GM19463 (cell line): ENCODE data around the gene CLCN3.
"Not testable (repeated sequence)": the region's sequence is repeated elsewhere in the genome, so short reads cannot be mapped to it uniquely, and the experiment has no call there.

Experiments used
- ATAC-seq: cut with Tn5 transposase; IDR thresholded peaks from one replicate; pipeline ENCODE4 v1.9.1; 2021; ENCODE audit warnings: mild to moderate bottlenecking, moderate library complexity; ENCODE audit not compliant: unreplicated experiment

The CLCN3 gene

GRCh38 chr4:169652535-169652934 lies 32.2 kb downstream of the CLCN3 start:
- ATAC-seq = no peak

- ATAC-seq = no peak
Measured at GRCh38 chr4:169655401-169655800, 35.0 kb downstream of the CLCN3 start.

DNA sequence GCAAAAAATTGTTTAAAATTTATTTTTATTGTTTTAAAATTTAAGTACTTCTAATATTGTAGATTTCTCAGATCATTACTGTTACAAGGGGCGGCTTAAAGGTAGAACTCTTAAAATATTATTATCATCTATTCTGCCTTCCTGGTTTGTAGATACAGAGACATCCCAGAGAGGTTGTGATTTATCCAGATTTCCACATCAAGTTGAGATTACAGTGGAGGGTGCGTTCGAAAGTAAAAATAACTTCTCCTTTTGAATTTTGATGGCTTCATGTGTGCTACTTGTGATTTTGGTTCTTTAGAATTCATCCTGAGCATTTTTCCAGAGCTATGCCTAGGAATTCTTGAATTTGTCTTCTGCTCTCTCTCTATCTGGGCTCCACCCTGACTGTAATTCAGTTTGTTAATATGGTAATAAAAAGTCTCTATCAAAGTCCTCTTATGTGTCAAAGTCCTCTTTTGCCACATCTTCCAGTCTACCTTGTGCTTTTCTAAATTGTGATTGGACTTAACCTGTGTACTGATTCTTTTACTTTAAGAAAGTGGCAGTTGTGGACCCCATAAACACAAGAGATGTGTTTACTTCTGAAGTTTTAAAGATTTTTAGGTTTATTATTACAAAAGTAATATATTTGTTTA lies 37.2 kb downstream of the CLCN3 start:
- no peak for ATAC-seq

DNA sequence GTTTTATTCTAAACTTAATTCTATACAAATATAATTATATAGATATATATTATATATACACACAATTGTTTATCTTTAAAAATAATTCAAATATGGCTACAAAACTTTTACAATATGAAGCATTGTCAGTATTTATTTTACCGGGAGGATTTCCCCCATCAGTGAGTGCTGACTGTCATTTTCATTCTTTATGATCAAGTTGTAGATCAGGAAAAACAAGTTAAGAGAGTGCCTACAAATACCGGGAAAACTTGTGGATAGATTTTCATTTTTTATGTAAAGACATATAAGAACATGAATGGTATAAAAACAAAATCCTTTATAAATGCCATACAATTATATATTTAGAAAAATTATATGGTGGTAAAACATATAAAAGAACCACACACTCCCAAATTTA lies 37.8 kb downstream of the CLCN3 start:
- ATAC-seq = no peak

DNA sequence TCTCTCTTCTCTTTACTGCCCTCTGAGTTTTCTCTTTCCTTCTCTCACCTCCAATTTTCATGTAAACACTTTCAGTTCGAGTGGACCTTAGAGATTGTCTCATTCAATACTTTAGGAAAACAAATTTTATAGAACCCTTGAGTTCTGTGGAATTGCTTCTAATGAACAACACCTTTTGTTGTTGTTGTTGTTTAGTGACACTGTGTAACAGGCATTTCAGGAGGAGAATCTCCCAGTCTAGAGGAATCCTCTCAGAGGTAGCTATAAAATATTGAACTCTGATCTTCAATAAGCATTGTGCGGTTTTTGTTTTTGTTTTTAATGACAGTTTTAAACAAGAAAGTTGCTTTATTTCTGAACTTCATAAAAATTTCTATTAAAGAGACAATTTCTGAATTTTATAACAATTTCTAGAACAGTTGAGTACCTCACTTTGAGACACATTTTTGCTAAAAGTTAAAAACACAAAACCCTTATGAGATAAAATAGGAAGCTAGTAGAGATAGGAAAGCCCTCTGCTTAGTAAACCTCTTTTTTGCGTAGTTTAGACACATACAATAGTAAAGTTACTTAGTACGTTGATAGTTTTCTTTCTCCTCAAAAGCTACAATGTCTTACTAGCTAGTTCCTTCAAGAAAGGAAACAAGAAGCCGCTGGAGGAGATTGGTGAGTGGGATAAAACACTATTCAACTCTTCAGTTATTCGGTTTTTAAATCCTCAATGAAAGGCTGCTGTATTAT lies 38.8 kb downstream of the CLCN3 start:
- no peak for ATAC-seq

DNA sequence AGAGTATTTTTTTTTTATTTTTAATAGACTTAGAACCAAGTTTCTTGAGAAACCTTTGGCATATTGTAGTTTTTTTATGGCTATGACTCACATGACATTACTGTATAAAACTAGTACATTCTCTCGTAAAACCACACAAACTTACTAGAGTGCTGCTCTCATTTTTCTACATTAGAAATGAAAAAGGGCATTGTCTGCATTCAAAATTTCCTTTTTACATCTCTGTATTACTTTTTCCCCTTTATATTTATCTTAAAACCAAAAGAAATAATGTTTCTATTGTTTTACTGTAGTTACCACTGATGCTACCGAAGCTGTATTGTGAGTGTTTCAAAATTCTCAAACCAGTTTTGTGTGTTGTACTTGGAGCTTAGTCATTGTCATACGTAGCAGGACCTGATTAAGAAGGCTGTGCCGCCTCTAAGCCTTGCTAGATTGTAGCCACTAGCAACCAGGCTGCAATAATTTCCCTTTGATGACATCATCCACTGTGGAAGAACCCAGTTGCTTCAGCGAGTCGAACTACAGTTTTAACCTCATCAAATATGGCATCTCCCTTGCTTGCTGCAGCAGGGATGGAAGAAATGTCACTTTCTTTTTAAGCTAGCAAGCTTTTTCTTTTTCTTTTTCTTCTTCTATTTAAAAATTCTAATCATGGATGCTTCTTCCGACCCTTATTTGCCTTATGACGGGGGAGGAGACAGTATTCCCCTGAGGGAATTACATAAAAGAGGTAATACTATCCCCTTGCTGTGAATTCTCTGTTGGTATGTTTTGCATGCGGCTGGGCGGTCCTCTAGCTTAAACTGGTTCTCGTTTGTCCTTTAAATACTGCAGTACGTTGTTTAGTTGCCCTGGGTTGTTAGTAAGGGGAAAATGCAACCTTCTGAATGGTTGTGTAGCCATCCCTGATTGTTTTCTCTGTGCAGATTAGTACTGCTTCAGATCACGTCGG lies 39.6 kb downstream of the CLCN3 start:
- ATAC-seq = peak; percentile 97

DNA sequence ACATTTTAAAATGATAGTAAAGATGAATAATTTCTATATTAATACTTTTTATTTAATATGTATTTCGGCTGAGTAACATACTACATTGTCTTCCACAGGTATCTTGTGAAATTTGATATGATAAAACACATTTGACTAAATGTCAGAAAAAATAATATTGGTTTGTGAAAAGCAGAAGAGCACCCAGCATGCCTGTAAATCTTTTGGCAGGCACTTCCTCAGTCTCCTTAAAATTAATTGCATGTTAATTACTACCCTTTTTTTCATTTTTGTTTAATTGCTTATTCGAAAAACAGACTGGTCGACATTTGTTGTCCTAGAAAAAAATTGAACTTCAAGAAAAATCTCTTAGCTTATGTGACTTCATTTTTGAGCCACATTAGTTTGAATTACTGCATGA lies 40.6 kb downstream of the CLCN3 start:
- no peak for ATAC-seq

- ATAC-seq = no peak
Measured at GRCh38 chr4:169661761-169662160, 41.4 kb downstream of the CLCN3 start.

DNA sequence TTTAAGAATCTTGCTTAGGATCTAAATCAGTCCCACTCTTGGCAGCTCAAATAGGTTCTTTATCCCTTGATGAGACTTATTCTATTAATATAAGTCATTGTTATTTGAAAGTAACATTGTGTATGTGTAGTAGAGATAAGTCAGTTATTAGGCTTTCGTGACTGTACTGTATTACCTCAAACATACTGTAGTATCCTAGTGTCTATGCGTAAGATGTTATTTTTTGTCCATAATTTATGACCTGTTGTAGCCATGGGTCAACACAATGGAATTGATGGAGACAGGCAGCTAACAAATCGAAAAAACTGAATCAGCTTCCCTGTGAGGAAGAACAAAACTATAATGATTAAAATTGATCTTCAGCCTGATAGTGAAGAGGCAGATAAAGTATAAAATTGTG lies 41.8 kb downstream of the CLCN3 start:
- ATAC-seq = no peak

- ATAC-seq = no peak
Measured at GRCh38 chr4:169663402-169663801, 43.0 kb downstream of the CLCN3 start.

GRCh38 chr4:169663831-169664230 lies 43.5 kb downstream of the CLCN3 start:
- no peak for ATAC-seq

- ATAC-seq = no peak
Measured at GRCh38 chr4:169664615-169665014, 44.2 kb downstream of the CLCN3 start.

GRCh38 chr4:169665046-169665737 lies 44.8 kb downstream of the CLCN3 start:
- ATAC-seq = no peak

DNA sequence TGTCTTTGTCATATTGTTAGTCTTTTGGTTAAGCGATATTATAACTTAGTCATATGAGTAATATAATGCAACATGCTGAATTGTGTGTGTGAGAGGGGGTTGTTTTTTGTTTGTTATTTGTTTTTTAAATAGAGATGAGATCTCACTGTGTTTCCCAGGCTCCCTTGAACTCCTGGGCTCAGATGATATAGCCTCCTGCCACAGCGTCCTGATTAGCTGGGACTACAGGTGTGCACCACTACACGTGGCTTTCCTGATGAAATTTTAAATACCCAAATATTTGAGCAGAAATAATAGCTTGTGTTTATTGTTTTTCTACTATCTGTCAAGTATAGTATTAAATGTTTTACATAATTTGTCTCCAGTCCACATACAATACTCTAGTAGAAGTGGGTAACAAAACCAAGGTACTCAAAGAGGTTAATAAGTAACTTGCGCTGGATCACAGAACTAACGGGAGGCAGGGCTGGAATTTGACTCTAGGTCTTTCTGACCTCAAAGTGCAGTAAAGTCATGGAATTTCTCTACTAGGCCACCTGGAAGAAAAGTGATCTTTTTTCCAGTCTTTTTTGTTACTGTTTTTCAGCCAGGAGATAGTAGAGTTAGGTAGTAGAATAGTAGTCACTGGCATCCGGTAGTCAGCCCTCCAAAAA lies 47.8 kb downstream of the CLCN3 start:
- ATAC-seq = no peak

- peak; percentile 76 for ATAC-seq
Measured at GRCh38 chr4:169675825-169676224, 55.4 kb downstream of the CLCN3 start.

DNA sequence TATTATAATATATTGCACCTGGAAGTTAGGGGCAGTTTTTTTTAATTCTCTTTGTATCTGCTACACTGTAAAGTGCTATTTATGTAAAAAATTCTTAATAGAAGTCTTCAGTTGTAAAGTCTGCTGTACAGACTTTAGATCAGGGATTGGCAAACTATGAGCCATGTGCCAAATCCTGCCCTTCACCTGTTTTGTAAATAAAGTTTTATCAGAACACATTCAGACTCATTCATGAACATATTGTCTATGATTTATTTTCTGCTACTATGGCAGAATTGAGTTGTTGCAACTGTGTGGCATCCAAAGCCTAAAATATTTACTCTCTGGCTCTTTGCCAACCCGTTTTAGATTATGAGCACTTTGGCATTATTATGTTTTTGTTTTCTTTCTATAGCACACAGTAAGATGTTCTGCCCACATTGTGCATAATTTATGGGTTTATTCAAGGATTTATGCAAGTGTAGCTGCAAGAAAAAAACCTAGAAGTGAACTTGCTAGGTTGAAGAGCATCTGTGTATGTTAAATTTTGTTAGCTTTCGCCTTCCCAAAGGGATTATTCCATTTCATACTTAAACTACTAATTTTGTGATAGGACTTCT lies 56.9 kb downstream of the CLCN3 start:
- no peak for ATAC-seq

- ATAC-seq = not testable (repeated sequence)
Measured at GRCh38 chr4:169678486-169678885, 58.1 kb downstream of the CLCN3 start.

DNA sequence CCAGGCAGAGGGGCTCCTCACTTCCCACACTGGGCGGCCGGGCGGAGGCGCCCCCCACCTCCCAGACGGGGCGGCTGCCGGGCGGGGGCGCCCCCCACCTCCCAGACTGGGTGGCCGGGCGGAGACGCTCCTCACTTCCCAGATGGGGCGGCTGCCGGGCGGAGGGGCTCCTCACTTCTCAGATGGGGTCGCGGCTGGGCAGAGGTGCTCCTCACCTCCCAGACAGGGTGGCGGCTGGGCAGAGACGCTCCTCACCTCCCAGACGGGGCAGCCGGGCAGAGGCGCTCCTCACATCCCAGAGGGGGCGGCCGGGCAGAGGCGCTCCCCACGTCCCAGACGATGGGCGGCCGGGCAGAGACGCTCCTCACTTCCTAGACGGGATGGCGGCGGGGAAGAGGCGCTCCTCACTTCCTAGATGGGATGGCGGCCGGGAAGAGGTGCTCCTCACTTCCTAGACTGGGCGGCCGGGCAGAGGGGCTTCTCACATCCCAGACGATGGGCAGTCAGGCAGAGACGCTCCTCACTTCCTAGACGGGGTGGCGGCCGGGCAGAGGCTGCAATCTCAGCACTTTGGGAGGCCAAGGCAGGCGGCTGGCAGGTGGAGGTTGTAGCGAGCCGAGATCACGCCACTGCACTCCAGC lies 58.7 kb downstream of the CLCN3 start:
- not testable (repeated sequence) for ATAC-seq

DNA sequence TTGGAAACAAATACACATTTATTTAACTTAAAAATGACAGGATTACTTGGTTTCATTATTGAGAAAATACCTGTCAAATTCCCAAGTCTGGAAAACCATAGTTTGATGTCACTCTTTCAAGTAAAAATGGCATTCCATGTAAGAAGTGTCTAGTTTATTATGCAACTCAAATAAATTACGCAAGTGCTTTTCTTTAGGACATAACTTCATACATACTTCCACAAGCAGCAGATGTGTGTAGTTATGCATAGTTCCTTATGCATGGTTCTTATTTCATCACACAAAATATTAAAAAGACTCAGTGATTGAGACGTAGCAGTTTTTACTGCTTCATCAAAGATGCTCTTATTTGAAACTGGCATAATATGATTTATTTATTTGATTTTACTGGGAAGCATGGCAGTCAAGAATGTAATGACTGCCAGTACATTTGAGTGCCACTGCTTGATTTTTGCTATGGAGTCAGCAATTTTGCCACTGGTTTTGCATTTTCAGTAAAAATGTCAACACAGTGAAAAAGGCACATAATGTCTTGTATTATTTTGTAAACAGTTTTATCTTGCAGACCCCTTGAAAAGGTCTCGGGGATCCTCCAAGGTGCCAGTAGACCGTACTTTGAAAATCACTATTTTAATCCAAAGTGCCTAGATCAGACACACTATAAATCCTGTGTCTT lies 62.1 kb downstream of the CLCN3 start:
- ATAC-seq = no peak
